Endothelial cell of umbilical vein (primary cell): ENCODE results near the gene GXYLT2.

ENCODE experiments used
- CTCF ChIP-seq, 2 donors: IDR thresholded peaks; 1 replicate in 1 of 2; 2 replicates in 1 of 2; pipeline ENCODE4 v1.5.1; 2011; ENCODE audit warnings: low read length in 2 of 2, mild to moderate bottlenecking in 2 of 2, moderate library complexity in 2 of 2, control low read depth in 1 of 2, inconsistent platforms in 1 of 2, low read depth in 1 of 2; ENCODE audit not compliant: insufficient read depth in 1 of 2; ENCODE audit errors: extremely low read depth in 1 of 2
- EZH2 ChIP-seq: IDR thresholded peaks from 2 replicates; pipeline ENCODE4 v1.6.1; 2012; ENCODE audit warnings: borderline replicate concordance, low read depth, mild to moderate bottlenecking, moderate library complexity, low read length, inconsistent platforms; ENCODE audit not compliant: severe bottlenecking
- MAX ChIP-seq: IDR thresholded peaks from 2 replicates; pipeline ENCODE4 v1.6.1; 2011; ENCODE audit not compliant: insufficient read depth, insufficient read length
- POLR2AphosphoS5 ChIP-seq: IDR thresholded peaks from 2 replicates; pipeline ENCODE4 v1.6.1; 2012; ENCODE audit warnings: low read depth, mild to moderate bottlenecking, control low read depth, low read length, moderate library complexity; ENCODE audit not compliant: insufficient read depth

- TF ChIP-seq EZH2 (no peak), CTCF (IDR thresholded peaks at IDR 0.05; ENCODE audit: extremely low read depth in 1 of 2, insufficient read depth in 1 of 2, low read depth in 1 of 2, low read length in 2 of 2) (no peak), POLR2AphosphoS5 (no peak), MAX (no peak)
These were observed 130.5 kb downstream of the GXYLT2 start for GRCh38 chr3:73018298-73018697.
